Measurements from ENCODE around the gene RAMACL.

- TF ChIP-seq CTCF (IDR thresholded peaks at IDR 0.05; ENCODE audit: low read depth, low read length) (no peak), EZH2phosphoT487 (IDR thresholded peaks at IDR 0.05; ENCODE audit: low read depth) (no peak)
Measured at GRCh38 chr6:166562726-166563125, 23.8 kb downstream of the RAMACL start.

All from OCI-LY3 (cell line).